GM21723 (cell line): ENCODE results near the gene ALG12.
"Not testable (repeated sequence)": the region's sequence is repeated elsewhere in the genome, so short reads cannot be mapped to it uniquely, and the experiment has no call there.

ENCODE experiments used
- ATAC-seq: cut with Tn5 transposase; IDR thresholded peaks from one replicate; pipeline ENCODE4 v1.9.1; 2021; ENCODE audit warnings: mild to moderate bottlenecking, moderate library complexity; ENCODE audit not compliant: unreplicated experiment

The ALG12 gene

DNA sequence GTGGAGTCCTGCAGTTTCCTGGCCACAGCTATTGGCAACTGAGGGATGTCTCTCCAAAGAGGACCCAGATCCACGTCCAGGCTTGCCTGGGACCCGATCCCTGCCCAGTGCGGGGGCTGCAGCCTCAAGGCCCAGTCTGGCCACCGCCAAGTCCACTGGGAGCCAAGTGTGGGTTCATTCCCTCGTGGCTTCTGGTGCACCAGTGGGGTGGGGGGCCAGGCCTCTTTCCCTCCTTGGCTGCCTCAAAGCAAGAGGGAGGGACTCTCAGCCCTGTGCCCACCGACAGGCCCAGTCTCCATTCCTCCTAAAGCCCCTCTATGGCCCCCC, 29.0 kb upstream of the ALG12 start:
- ATAC-seq: no peak

DNA sequence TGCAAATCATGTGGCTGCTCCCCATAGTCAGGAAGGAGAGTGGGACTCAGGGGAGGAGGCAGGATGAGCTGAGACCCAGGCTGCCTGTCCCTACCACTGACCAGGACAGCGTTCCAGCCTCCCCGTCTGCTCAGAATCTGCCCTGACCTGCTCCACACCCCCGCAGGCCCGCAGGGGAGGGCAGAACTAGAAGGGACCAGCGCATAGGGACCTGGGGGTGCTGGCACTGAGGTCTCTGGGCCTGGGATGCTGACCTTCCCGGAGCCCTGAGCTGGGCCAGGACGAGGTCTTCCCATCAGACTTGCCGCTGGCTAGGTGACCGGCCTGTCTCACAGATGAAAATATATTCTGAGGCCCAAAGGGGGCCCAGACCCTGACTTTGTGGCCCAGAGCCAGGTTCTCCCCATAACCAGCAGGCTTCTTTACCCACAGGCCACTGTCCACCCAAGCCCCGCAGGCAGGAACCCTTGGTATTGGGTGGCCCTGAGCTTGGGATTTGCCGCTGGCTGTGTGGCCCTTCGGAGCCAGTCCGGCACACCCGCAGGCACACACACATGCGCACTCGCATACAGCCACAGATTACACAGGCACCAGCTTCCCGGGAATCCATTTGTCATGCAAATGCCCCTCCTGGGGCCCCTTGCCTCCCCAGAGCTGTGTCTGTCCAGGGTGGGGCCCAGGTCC, 28.5 kb upstream of the ALG12 start:
- ATAC-seq: no peak

DNA sequence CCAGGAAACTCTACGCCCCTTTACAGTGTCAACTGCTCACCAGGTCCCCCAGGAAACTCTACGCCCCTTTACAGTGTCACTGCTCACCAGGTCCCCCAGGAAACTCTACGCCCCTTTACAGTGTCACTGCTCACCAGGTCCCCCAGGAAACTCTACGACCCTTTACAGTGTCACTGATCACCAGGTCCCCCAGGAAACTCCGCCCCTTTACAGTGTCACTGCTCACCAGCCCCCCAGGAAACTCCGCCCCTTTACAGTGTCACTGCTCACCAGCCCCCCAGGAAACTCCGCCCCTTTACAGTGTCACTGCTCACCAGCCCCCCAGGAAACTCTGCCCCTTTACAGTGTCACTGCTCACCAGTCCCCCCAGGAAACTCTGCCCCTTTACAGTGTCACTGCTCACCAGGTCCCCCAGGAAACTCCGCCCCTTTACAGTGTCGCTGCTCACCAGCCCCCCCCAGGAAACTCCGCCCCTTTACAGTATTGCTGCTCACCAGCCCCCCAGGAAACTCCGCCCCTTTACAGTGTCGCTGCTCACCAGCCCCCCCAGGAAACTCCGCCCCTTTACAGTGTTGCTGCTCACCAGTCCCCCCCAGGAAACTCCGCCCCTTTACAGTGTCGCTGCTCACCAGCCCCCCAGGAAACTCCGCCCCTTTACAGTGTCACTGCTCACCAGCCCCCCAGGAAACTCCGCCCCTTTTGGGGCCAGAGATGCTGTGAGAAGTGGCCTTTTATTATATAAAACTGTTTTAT, 27.0 kb upstream of the ALG12 start:
- ATAC-seq: not testable (repeated sequence)

DNA sequence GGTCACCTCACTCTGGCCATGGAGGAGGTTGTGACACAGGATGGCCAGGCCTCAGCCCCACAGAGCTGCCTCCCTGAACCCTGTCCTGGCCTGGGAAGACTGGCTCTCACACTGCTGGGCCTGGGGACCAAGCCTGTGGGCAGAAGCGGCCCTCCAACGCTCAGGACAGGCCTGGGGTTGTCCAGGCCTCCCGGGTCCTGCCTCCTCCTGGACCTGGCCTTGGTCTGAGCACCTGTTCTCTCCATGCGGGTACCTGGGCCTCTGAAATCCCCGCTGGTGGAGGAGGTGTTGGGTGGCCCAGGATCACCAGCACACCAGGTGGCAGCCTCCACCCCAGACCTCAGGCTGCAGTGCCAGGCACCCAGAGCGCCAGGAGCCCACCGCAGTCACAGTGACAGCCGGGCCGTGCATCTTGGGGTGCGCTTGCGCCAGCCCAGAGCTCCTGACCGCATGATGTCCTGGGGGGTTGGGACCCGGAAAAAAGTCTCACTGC, 26.2 kb upstream of the ALG12 start:
- no peak for ATAC-seq

DNA sequence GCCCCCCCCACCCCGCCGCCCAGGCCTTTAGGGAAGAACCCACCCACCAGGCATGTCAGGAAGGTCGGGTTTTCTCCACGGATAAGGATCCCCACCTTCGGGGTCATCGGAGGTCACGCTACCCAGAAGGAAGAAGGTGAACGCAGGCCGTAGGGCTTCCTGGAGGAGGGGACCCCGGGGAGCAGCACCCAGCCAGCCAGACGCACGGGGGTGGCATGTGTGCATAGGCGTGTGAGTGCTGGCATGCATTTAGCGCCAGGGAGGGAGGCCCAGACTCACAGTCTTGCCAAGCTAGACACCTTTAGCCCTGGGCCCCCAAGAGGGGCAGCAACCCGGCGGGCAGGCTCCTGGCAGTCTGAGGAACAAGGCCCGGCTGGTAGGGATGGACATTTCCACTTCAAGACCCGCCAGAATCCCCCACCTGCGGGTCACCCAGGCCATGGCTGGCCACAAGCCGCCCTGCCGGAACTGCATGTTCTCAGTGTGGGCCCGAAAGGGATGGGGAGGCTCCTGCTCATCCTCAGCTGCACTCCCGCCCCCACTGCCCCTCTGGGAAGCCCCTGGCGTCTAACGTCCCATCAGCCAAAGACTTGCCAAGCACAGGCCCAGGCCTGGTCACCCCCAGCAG, 25.6 kb upstream of the ALG12 start:
- no peak for ATAC-seq

DNA sequence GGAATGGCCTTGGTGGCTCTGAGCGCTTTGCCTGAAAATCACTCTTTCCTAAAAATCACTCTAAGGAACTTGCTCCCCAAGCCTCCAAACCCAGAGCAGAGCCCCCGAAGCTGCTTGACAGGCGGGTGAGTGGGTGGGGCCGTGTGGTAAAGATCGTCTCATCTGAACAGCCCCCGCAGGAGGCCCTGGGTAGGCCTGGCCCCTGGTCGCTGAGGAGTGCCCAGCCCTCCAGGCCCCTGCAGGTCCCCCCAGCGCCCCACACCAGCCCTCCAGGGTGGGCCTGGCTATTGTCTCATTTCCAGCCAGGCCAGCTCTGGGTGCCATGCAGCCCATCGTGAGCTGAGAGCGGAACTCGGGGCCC, 25.1 kb upstream of the ALG12 start:
- ATAC-seq: no peak

DNA sequence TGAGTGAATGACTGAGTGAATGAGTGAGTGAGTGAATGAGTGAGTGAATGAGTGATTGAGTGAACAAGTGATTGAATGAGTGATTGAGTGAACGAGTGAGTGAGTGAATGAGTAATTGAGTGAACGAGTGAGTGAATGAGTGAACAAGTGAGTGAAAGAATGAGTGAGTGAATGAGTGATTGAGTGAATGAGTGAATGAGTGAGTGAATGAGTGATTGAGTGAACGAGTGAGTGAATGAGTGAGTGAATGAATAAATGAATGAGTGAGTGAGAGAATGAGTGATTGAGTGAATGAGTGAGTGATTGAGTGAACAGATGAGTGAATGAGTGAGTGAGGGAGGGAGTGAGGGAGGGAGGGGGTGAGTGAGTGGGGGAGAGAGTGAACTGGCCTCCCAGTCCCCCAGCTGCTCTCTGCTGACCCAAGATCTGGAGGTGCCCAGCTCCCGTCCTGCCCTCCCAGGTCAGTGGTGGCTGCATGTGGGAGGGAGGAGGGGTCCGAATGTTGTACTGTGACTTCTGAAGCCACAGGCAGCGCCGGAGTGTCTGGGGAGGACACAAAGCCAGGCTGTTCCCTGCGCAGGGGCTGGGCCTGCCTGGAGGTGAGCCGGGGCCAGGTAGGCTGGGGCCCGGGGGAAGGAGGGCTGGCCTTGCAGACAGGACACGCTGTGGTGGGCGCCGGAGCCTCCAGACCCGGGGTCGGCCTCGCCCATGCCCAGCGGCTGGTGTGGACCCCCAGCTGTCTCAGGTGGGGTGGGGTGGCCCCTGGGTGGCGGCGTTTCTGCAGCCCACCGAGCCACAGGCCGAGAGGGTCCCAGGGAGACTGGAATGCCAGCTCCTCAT, 24.5 kb upstream of the ALG12 start:
- no peak for ATAC-seq

DNA sequence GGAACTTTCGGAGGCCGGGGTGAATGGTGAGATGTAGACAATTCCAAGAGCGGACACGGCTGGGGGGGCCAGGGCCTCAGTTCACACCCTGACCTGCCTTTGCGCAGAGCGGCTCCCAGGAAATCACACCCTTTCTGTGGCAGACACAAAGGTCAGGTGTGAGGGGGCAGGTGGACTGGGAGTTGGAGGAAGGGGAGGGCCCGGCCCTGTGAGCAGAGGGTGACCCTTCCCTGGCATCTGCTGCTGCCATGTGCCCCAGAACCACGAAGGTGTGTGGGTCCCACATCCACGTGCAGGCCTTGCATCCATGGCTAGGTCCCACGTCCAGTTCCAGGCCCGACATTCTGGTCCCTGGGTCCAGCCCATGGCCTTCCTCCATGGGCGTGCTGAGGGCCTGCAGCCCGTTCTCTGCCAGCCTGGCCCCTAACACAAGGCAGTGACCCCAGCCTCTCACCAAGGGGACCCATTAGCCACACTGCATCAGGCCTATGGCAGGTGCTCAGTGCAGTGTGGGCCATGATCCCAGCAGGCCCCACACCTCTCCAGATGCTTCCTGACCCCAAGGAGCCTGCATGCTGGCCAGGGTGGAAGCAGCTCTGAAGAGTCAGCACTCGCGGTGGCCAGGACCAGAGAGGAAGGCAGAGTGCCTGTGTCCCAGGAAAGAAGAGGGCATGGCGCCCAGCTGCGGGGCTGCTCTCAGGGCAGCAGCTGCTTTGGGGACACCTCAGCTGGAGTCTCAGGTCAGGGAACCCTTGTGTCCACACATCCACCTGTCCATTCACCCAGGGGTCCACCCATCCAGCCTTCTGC, 23.5 kb upstream of the ALG12 start:
- ATAC-seq: no peak

DNA sequence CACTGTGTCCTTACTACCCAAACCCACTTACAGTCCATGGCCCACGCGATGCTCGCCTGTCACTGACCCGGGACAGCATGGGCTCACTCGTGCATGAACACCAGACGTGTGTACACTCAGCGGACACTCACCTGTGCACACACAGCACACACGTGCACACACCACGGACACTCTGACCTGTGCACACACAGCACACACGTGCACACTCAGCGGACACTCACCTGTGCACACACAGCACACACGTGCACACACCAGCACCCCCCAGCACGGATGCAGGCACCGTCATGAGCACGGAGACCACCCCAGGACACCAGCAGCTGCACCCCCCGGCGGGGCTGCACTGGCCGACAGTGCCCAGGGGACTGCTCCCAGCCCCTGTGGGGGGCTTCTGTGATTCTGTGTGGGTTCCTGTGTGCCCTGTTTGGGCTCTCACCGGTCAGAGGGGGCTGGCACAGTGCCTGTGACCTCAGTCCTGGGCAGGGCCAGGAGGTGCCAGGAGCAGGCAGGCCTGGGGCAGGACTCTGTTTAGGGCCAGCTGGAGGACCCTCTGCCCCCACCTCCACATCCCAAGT, 20.4 kb upstream of the ALG12 start:
- ATAC-seq: no peak

DNA sequence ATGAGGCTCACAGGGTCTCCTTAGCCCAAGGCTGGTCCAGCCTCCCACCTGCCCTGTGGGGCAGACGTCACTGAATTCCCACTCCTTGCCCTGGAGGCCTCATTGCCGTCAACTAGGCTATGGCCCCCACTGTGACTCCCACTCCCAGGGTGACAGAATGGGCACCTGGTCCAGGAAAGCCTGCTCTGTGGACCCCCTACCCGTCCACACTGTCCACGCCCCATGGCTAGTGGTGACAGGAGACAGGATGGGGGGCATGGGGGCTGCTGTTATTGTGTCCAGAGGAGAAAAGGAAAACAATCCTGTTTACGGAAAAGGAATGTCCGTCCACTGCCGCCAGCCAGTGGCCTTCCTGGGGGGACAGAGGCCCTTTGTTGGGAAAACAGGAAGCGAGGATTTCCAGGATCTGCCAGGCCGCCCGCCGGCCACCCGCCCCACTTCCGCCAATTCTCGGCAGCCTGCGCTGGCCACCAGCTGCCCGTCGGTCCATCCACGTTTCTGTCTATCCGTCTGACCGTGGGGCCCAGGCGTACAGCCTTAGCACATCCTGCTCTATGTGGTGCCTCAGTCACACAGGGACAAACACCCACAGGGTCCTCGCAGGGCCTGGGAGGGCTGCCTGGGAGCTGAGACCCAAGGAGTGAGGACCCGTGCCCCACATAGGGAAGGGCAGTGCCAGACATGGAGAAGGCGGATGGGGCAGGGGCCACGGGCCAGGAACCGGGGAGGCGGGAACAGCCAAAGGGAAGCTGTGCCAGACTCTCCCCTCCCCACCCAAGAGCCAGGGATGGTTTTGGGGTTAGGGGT, 19.7 kb upstream of the ALG12 start:
- no peak for ATAC-seq

DNA sequence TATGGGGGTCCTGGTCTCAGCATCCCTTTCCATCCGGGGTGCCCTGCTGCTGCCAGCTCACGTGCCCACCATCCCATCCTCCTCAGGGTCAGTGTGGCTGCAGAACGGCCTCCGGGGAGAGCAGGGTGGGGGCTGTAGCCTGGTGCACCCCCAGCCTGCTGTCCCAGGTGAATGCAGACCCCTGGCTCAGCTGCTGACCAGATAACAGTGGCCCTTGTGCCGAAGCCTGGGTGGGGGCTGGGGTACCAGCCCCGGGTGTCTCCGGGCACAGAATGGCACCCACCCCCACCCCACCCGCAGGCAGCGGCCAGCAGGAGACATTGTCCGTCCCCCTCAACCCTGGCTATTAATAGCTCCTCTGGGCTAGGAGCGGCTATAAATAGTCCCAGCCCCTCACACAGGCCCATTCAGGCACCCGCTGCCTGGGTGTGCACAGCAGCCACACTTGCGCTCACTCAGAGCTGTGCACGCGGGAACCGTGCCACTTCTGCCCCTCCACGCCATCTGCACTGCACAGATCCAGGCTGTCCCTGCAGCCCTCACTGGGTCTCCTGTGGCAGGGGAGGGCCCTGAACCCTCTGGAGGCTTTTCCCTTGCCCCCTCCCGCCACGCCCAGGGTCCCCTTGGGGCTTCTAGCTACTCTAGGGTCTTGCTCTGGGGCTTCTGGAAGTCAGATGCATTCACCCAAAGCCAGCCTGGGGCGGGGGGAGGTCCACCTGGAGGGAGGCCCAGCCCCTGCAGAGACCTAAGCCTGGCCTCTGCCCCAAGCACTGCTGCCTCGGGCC, 18.9 kb upstream of the ALG12 start:
- ATAC-seq: no peak

DNA sequence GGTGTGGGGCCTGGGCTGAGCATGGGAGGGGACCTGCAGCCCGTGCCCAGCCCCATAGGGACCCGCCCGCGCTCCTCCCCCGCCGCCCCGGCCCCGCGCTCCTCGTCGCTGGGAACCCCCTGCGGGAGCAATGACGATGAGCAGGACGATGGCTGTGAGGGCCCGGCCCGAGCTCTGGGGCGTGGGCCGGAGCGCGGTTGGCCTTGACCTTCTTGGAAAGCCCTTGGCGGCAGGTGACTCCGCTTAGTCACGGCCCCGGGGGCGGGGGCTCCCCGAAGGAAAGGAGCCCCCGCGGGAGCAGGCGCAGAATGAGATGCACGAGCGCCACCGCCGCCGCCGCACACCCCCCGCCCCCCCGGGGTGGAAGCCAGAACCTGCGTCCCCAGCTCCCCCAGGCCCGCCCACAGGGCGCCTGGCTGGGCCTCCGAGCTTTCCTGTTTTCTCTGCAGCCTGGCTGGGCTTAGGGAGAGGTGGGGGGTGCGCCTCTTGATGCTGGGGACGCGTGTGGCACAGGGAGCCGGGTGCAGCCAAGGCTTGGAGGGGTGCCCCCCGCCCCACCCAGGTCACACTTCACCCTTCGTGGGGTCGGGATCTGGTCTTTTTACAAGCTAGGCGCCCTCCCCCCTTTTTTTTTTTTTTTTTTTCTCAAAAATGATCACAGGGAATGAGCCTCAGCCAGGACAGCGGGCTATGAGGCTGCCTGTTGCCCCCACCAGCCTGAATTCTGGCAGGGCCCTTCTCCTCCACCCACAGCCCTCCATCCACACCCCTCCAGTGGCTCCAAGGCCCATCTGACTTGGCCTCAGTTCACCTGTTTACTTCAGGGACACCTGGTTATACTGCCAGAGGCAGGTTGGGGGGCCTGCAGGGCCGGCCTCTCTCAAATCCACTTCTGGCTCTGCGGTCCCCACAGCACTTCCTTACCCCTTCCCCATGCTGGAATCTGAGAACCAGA, 18.1 kb upstream of the ALG12 start:
- peak; percentile 55 for ATAC-seq

DNA sequence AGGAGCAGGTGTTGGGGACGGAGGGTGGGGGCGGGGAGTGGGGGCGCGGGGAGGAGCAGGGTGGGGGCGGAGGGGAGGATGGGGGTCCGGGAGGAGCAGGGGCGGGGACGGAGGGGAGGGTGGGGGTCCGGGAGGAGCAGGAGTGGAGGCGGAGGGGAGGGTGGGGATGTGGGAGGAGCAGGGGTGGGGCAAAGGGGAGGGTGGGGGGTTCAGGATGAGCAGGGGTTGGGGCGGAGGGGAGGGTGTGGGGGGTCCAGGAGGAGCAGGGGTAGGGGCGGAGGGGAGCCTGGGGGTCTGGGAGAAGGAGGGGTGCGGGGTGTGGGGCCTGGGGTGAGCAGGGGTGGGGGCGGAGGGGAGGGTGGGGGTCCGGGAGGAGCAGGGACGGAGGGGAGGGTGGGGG, 17.3 kb upstream of the ALG12 start:
- no peak for ATAC-seq

DNA sequence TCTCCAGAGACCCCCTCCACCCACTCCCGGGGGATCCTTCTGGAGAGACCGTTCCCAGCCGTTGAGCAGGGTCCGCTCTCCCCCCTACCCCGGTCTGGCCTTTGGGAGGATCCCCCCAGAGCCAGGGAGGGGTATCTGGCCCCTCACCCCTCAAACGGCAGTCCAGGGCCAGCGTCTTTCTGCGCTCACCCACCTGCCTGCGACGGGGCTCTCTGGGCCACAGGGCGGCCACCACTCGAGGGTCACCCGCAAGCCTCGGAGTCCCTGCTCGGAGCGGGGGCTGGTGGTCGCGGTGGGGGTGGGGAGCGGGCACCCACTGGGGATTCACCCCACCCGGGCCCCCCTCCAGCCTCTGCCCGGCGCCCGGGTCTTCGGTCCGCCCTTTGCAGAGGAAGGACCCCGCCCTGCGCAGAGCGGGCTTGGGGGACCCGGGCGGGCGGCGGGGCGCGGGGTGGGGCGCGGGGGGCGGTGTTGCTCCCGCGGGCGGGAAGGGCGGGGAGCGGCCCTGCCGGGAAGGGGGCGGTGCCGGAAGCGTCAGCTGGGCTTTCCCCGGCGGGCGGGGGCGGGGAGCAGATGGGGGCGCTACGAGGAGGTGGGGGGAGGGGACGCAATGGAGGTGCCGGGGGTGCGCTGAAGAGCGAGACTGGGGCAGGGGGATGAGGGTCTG, 16.8 kb upstream of the ALG12 start:
- no peak for ATAC-seq

DNA sequence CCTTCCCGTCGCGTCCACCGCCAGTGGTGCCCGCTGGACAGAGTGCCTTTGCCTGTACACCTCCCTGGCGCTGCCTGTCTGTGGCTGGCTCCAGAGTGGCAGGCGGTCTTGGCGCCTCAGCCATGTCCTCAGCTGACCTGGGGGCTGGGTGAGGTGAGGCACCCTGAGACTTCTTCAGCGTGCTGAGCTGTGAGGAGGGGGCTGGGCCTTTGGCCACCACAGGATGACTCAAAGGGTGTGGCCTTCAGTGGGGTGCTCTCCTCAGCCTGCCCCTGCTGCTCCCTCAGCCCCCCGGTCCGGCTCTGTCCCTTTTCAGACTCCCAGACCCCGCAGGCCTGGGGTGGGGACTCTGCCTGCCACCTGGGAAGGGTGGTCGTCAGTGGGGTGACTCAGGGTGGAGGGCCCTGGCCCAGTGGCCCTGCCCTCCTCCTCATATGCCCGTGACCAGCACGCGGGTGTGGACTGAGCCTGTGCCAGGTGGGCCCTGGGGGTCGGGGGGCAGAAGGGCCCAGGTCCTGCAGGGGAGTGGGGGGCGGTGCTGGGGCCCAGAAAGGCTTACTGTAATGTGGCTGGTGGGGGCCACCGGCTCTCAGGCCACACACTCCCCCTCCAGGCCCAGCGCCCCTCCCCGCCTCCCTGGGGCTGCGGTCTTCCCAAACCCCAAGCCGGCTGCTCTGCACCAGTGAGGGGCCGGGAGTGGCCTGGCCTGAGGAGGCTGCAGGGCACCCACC, 16.1 kb upstream of the ALG12 start:
- ATAC-seq: no peak
